NK-92 treated with Interleukin-12 subunit alpha and Interleukin-12 subunit beta, amount 100 ng/mL, for 24 hours (cell line): ENCODE results near the gene FILIP1.

Experiments
- DNase-seq: peaks from one replicate; lab custom pipeline; 2025; lab: John Stamatoyannopoulos, UW

FILIP1 gene

DNA sequence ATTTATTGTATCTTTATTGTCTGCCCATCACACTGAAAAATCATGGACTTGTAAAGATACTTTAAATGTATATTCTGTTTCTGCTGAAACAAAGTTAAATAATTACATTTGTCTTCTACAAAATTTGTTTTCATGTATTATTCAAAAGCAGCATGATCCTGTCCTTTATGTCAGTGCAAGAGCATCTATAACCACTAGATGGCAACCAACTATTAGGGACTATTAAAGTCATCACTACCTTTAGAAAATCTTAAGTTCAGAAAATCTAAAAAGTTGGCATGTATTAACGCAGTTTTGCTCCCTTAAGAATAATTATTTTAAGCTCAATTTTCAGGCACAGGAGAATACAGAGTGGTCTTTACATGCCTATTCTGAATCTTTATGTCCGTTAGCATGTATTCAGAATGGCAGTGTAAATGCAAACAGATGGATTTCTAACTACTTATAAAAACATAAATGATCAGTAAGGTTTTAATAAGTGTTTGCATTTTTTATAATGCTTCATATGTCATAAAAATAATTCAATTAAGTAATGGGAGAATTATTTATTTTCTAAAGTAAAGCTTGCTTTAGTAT, 226.8 kb downstream of the FILIP1 start:
- no peak for DNase-seq

GRCh38 chr6:75263401-75263750, 230.2 kb downstream of the FILIP1 start:
- no peak for DNase-seq

GRCh38 chr6:75262716-75263400, 230.7 kb downstream of the FILIP1 start:
- DNase-seq = no peak

DNA sequence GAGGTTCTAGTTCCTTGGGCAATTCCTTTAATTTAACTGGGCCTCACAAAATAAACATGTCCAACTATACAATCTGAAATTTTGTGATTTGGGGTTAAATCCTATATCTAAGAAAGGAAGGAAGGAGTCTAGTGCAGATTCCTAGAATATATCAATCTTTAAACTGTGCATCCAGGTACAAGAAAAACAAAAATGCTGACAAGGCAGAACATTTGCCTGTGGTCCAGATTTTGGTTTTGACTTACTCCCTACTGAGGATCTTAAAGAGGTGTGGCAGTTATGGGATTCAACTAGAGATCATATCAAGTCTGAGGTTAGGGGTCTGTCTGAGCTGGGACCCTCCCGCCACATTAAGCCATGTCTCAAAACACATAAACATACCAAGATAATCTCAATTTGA, 232.3 kb downstream of the FILIP1 start:
- DNase-seq = no peak

DNA sequence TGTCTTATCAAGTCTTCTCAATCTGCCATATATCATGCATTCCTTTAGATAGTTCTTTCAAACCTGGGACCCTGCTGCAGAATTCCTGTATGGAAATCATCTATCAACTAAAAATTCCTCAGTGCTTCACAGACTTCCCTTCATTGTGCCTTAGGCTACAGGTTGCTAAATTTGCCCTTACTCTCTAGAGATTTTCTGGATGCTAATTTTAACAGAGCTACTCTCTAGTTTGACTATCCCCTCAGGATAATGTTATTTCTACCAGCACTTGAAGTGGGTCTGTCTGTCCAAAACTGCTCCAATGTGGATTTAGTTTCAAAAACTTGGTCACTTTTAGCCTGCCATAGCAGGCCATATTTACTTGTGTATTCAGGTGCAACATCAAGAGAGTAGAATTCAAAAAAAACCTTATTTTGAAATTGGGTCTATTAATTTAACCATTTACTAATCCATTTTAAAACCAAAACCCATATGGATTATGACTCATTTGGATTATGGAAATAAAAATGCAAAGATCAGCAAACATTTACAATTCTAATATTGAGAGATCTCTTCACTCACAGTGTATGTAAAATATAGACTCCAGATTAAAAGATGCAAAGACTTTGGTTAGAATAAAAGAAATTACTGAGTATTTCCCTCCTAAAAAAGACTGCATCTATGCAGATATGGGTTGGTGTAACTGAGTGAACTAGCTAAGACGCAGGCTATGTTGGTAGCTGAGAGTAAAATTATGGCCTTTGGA, 236.1 kb downstream of the FILIP1 start:
- no peak for DNase-seq

DNA sequence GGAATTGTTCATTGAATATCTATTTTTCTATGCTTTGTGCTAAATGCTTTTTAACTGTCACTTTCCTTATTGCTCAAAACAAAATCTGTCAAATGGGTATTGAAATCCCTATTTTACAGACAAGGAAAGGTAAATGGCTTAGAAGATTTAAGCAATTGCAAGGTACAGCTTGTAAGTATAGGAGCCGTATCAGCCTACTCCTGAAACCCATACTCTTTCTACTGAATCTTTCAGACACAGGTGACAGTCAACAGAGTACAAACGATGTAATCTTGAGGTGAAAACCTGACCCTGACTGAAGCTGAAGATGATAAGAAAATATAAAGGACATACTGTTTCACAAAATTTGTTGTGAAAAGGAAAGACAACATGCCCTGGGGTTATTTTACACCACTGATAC, 243.0 kb downstream of the FILIP1 start:
- DNase-seq = no peak

- DNase-seq = no peak
Measured at GRCh38 chr6:75249837-75250236, 243.8 kb downstream of the FILIP1 start.

DNA sequence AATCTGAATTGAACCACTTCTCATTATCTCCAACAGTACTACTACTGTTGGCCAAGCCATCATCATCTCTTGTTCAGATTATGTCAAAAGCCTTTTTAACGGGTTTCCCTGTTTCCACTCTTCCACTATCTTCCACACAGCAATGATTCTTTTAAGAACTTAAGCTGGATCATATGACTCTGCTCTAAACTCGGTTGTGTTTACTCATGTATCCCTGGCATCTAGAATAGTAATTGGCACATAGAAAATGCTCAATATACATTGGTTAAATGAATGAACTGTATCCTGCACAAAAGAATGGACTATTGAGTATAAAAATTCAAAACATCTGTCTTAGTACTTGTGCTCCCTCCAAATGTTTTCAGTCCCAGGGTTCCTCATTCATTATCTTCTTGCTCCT, 247.2 kb downstream of the FILIP1 start:
- no peak for DNase-seq

DNA sequence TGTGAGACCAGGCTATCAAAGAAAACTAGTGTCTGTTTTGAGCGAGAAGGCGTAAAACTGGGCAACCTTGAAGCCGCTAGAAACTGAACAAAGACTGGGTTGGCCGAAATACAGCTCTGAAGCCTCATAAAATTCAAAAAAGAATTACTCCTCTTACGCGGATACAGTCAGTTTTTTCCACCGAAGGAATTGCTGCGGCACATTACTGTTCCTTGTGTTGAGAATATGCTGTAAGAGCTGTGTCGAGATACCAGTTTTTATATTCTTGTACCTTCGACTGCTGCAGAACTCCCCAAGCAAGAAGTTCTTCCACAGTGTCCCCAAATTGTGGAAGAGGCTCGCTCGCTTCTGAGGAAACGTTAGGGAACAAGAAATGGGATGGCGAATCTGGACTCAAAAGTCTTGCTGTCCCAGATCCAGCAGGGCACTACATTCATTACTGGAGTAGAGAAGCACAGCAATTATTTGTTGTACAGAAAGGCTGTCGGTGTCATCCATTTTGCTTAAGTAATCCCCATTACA, 249.5 kb downstream of the FILIP1 start:
- no peak for DNase-seq

DNA sequence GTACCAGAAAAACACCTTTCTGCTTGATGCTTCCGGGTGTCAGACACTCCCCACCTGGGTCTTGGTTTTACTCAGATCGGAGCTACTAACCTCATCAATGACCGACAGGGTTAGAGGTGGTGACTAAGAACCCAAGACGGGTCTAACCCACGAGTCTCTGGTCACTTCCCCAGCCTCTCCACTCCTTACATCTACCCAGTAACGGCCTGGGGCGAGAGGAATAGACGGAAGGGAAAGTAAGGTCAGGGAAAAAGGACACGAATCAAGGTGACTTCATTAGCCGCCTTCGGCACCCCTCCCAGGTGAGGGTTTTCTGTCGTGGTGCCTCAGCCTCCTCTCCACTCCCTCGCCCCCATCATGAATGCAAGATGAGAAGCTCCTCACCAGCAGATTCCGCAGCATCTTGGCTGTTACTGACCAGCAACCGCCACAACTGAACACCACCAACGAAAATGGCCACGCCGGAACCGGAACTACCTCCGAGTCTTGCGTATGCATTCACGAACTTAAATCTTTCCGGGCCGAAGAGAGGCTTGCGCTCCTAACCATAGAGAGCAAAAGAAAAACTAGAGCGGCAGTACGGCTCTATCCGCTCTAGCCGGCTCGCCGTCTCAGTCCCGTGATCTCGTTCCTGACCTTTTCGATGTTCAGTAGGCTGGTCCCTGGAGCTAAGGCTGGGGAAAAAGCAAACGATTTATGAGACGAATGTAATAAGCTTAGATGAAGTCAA, 250.1 kb downstream of the FILIP1 start, which contains the start of gene COX7A2:
TSS of gene COX7A2 (minus strand) at position 469 of the 730 bp plus-strand sequence. CDS start at position 402, 67 bp downstream.
- peak; percentile 79 for DNase-seq
